H1 (cell line): Measurements from ENCODE around the gene CKAP2L. TPM values are rescaled to one million over a fixed set of nuclear protein-coding genes. Genes with fewer than 3 reads are reported as not detected.

ENCODE experiments used
- ATF2 ChIP-seq: IDR thresholded peaks from 2 replicates; pipeline ENCODE4 v1.6.1; 2012; ENCODE audit warnings: low read length, inconsistent platforms
- EGR1 ChIP-seq: IDR thresholded peaks from 2 replicates; pipeline ENCODE4 v1.6.1; 2011; ENCODE audit warnings: low read depth, low read length, borderline replicate concordance
- HDAC6 ChIP-seq: IDR thresholded peaks from one replicate; pipeline ENCODE4 v1.7.1; 2012; ENCODE audit warnings: low read depth, mild to moderate bottlenecking, inconsistent platforms, low read length, moderate library complexity
- NRF1 ChIP-seq: IDR thresholded peaks from 2 replicates; pipeline ENCODE4 v1.6.1; 2011; ENCODE audit warnings: mild to moderate bottlenecking, low read depth, low read length, improper control_type of control experiment
- polyA plus RNA-seq, 7 experiments: library from polyadenylated mRNA; depleted of rRNA in 3 of 7; stranded (reverse) in 5 of 7; unstranded in 2 of 7; fragments of >200 nt in 5 of 7; fragments of 200-250 nt in 2 of 7; gene quantifications; 1 replicate in 5 of 7; 2 replicates in 1 of 7; 4 replicates in 1 of 7; pipeline versions ENCODE4 v1.2.1 to v1.2.3, GENCODE V29; 2011 to 2013; ENCODE audit warnings: missing spikeins in 2 of 7, mixed read lengths in 2 of 7
- total RNA-seq: library from RNA; stranded (reverse); fragmentation: NEBNext Ultra II Directional; extraction: Animal tissue kit (Norgen Biotek cat#: 25700); gene quantifications from 2 replicates; pipeline ENCODE4 v1.2.1, GENCODE V29; 2021

The CKAP2L gene
- total and polyA plus RNA-seq, 2 of the 8 experiments (the other 6 are each of a cell fraction or from before 2014, with no cell fraction given): 2.5 to 20.7 TPM

DNA sequence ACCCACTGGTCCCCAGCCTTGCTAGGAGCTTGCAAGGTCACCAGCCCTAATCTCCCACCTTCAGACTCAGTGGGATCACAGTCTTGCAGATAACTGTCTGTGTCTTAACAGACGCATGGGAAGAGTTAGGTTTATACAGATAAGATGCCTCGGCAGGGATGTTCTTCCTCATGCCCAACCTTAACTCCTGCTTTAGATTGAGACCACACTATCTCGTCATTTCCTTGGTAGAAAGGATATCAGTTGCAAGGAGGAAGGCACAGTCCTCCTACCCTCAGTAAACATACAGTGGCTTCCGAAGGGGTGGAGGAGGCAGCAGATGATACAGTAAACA is 36.4 kb downstream of the CKAP2L start (continued):
- TF ChIP-seq HDAC6 (no peak), NRF1 (no peak), EGR1 (no peak), ATF2 (no peak)
